Neural cell (in vitro differentiated cells): ENCODE results near the gene SIAH2. TPM values are rescaled to one million over a fixed set of nuclear protein-coding genes. Genes with fewer than 3 reads are reported as not detected.

Experiments used
- H2AFZ ChIP-seq: fragments of 200-600, 300-800 bp; sonication (generic), shearing (Covaris generic); 2 replicates; pipeline ENCODE4 v1.6.0; 2014; ENCODE audit warnings: low read depth, mild to moderate bottlenecking, antibody characterized with exemption, low read length, moderate library complexity
- H3F3A ChIP-seq: fragments of 200-600 bp; shearing (Covaris generic); 2 replicates; pipeline ENCODE4 v1.6.1; 2016; ENCODE audit warnings: mild to moderate bottlenecking, moderate library complexity, mixed read lengths, antibody characterized with exemption, low read length; ENCODE audit not compliant: insufficient read depth, poor library complexity, severe bottlenecking
- H3K27ac ChIP-seq: fragments of 200-600, 300-800 bp; sonication (generic), shearing (Covaris generic); 2 replicates; pipeline ENCODE4 v1.5.1; 2014; ENCODE audit warnings: mild to moderate bottlenecking, low read length, moderate library complexity
- H3K27me3 ChIP-seq: fragments of 300-800, 200-600 bp; sonication (generic), shearing (Covaris generic); 2 replicates; pipeline ENCODE4 v1.6.0; 2014; ENCODE audit warnings: mild to moderate bottlenecking, low read depth, low read length, moderate library complexity; ENCODE audit not compliant: insufficient read depth
- H3K36me3 ChIP-seq: fragments of 300-800, 200-600 bp; sonication (generic), shearing (Covaris generic); 2 replicates; pipeline ENCODE4 v1.5.1; 2014; ENCODE audit warnings: mild to moderate bottlenecking, antibody characterized with exemption, low read length, moderate library complexity; ENCODE audit not compliant: insufficient read depth
- H3K4me2 ChIP-seq: fragments of 300-800, 200-600 bp; sonication (generic), shearing (Covaris generic); 2 replicates; pipeline ENCODE4 v1.6.0; 2014; ENCODE audit warnings: mild to moderate bottlenecking, low read length
- H3K4me3 ChIP-seq: fragments of 300-800, 200-600 bp; sonication (generic), shearing (Covaris generic); 2 replicates; pipeline ENCODE4 v1.5.1; 2014; ENCODE audit warnings: mild to moderate bottlenecking, low read length, moderate library complexity
- H3K79me2 ChIP-seq: fragments of 200-600 bp; shearing (Covaris generic); replicated peaks from 2 replicates; pipeline ENCODE4 v1.6.0; 2014; ENCODE audit warnings: mild to moderate bottlenecking, low read length, moderate library complexity; ENCODE audit not compliant: insufficient read depth
- H3K9ac ChIP-seq: fragments of 300-800, 200-600 bp; sonication (generic), shearing (Covaris generic); 2 replicates; pipeline ENCODE4 v1.6.1; 2016; ENCODE audit warnings: mild to moderate bottlenecking, low read length, mixed read lengths
- H3K9me2 ChIP-seq: fragments of 200-600 bp; shearing (Covaris generic); 2 replicates; pipeline ENCODE4 v1.6.1; 2016; ENCODE audit warnings: mild to moderate bottlenecking, low read length, mixed read lengths; ENCODE audit not compliant: insufficient read depth
- H3K9me3 ChIP-seq: fragments of 200-600, 300-800 bp; sonication (generic), shearing (Covaris generic); 2 replicates; pipeline ENCODE4 v1.6.1; 2016; ENCODE audit warnings: mild to moderate bottlenecking, mixed run types, low read length, moderate library complexity, mixed read lengths
- H4K20me1 ChIP-seq: fragments of 200-600 bp; shearing (Covaris generic); 2 replicates; pipeline ENCODE4 v1.6.1; 2016; ENCODE audit warnings: mild to moderate bottlenecking, mixed run types; ENCODE audit not compliant: insufficient read depth
- EP300 ChIP-seq: fragments of 450-650 bp; conservative IDR thresholded peaks from 2 replicates; pipeline ENCODE4 v1.6.1; 2014; ENCODE audit warnings: antibody characterized with exemption, mild to moderate bottlenecking, moderate library complexity; ENCODE audit not compliant: poor library complexity, severe bottlenecking
- EZH2 ChIP-seq: fragments of 200-600, 300-800 bp; shearing (Covaris generic), sonication (generic); IDR thresholded peaks from 2 replicates; pipeline ENCODE4 v1.6.1; 2014; ENCODE audit warnings: antibody characterized with exemption, low read length, borderline replicate concordance, mild to moderate bottlenecking; ENCODE audit not compliant: insufficient read depth, poor library complexity, severe bottlenecking
- MXI1 ChIP-seq: fragments of 450-650 bp; conservative IDR thresholded peaks from 2 replicates; pipeline ENCODE4 v1.6.1; 2014; ENCODE audit warnings: antibody characterized with exemption, mild to moderate bottlenecking; ENCODE audit not compliant: poor library complexity, severe bottlenecking
- POLR2AphosphoS5 ChIP-seq: IDR thresholded peaks from 2 replicates; pipeline ENCODE4 v1.6.1; 2012
- RAD21 ChIP-seq: fragments of 450-650 bp; conservative IDR thresholded peaks from 2 replicates; pipeline ENCODE4 v1.6.1; 2014; ENCODE audit warnings: antibody characterized with exemption, mild to moderate bottlenecking, moderate library complexity
- SMC3 ChIP-seq: fragments of 450-650 bp; conservative IDR thresholded peaks from 2 replicates; pipeline ENCODE4 v1.6.1; 2014; ENCODE audit warnings: antibody characterized with exemption, mild to moderate bottlenecking, moderate library complexity; ENCODE audit not compliant: poor library complexity
- TAF1 ChIP-seq: IDR thresholded peaks from 2 replicates; pipeline ENCODE4 v1.6.1; 2012; ENCODE audit warnings: low read depth
- polyA plus RNA-seq: library from polyadenylated mRNA; depleted of rRNA; stranded (reverse); fragments of >200 nt; gene quantifications from 2 replicates; pipeline ENCODE4 v1.2.3, GENCODE V29; 2014
- TF ChIP-seq, protein P1 (sequence below): IDR thresholded peaks from 2 replicates; pipeline ENCODE4 v1.6.1; 2012; ENCODE audit warnings: borderline replicate concordance
- TF ChIP-seq, protein P2 (sequence below): fragments of 450-650 bp; IDR thresholded peaks from 2 replicates; pipeline ENCODE4 v1.5.1; 2014; ENCODE audit warnings: antibody characterized with exemption, mild to moderate bottlenecking, moderate library complexity; ENCODE audit not compliant: poor library complexity, severe bottlenecking

SIAH2 gene
- polyA plus RNA-seq, 1 donor from 2014 or later: 21.8 TPM

DNA sequence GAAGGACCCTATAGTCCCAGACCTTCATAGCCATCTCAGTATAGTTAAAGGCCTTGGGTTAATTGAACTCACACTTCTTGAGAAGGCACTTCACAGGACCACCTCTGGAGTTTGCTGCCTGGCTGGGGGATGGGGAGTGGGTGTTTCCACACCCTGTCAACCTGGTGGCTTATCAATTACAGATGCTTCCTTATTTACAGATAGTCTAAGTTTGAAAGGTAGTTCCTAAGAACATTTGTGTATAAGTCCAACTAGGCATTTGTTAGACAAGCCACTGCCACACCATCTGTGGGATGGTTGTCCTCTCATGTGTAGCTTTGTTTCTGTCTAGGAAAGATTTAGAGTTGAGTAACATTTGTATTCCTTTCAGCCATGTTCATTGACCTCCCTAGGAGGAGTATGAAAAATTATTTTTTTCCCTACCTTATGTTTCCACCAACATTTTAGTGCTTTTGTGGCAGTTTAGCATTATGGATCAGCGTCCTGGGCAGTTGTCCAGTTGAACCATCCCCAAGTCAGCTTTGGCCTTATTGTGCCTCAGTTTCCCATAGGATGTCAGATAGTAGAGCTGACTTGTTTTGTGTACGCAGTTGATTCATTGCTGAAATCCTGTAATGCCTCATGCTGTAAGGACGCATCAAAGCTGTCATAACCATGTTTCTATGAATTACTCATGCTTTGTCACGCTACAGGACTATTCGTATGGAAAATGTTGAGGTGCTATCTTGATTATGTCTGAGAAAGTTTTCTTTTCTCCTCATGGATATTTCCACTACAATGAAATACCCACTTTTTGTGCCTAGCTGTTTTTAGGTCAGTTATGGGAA lies 21.2 kb upstream of the SIAH2 start:
- H3K9me2 ChIP-seq: no peaks in the 10 kb centered on the region
- H4K20me1 ChIP-seq: no peaks in the 10 kb centered on the region
- no peak overlapping the region for H3K4me2 ChIP-seq
- H3K27ac ChIP-seq: no peak overlapping the region
- TF ChIP-seq POLR2AphosphoS5: no peak
- TF ChIP-seq EZH2: no peak
- TF ChIP-seq, protein P1, sequence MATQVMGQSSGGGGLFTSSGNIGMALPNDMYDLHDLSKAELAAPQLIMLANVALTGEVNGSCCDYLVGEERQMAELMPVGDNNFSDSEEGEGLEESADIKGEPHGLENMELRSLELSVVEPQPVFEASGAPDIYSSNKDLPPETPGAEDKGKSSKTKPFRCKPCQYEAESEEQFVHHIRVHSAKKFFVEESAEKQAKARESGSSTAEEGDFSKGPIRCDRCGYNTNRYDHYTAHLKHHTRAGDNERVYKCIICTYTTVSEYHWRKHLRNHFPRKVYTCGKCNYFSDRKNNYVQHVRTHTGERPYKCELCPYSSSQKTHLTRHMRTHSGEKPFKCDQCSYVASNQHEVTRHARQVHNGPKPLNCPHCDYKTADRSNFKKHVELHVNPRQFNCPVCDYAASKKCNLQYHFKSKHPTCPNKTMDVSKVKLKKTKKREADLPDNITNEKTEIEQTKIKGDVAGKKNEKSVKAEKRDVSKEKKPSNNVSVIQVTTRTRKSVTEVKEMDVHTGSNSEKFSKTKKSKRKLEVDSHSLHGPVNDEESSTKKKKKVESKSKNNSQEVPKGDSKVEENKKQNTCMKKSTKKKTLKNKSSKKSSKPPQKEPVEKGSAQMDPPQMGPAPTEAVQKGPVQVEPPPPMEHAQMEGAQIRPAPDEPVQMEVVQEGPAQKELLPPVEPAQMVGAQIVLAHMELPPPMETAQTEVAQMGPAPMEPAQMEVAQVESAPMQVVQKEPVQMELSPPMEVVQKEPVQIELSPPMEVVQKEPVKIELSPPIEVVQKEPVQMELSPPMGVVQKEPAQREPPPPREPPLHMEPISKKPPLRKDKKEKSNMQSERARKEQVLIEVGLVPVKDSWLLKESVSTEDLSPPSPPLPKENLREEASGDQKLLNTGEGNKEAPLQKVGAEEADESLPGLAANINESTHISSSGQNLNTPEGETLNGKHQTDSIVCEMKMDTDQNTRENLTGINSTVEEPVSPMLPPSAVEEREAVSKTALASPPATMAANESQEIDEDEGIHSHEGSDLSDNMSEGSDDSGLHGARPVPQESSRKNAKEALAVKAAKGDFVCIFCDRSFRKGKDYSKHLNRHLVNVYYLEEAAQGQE: no peak
- TF ChIP-seq, protein P2, sequence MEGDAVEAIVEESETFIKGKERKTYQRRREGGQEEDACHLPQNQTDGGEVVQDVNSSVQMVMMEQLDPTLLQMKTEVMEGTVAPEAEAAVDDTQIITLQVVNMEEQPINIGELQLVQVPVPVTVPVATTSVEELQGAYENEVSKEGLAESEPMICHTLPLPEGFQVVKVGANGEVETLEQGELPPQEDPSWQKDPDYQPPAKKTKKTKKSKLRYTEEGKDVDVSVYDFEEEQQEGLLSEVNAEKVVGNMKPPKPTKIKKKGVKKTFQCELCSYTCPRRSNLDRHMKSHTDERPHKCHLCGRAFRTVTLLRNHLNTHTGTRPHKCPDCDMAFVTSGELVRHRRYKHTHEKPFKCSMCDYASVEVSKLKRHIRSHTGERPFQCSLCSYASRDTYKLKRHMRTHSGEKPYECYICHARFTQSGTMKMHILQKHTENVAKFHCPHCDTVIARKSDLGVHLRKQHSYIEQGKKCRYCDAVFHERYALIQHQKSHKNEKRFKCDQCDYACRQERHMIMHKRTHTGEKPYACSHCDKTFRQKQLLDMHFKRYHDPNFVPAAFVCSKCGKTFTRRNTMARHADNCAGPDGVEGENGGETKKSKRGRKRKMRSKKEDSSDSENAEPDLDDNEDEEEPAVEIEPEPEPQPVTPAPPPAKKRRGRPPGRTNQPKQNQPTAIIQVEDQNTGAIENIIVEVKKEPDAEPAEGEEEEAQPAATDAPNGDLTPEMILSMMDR: no peak
- no peak for TF ChIP-seq RAD21
- no peak for TF ChIP-seq TAF1
- no peak for TF ChIP-seq MXI1
- TF ChIP-seq SMC3: no peak
- TF ChIP-seq EP300: no peak
- no peak overlapping the region for H2AFZ ChIP-seq
- H3K27me3 ChIP-seq: no peaks in the 10 kb centered on the region
- no peaks in the 10 kb centered on the region for H3K9me3 ChIP-seq
- H3K9ac ChIP-seq: no peak overlapping the region
- H3F3A ChIP-seq: no peaks in the 10 kb centered on the region
- no peak overlapping the region for H3K4me3 ChIP-seq
- H3K79me2 ChIP-seq: no peaks in the 10 kb centered on the region
- no peaks in the 10 kb centered on the region for H3K36me3 ChIP-seq

DNA sequence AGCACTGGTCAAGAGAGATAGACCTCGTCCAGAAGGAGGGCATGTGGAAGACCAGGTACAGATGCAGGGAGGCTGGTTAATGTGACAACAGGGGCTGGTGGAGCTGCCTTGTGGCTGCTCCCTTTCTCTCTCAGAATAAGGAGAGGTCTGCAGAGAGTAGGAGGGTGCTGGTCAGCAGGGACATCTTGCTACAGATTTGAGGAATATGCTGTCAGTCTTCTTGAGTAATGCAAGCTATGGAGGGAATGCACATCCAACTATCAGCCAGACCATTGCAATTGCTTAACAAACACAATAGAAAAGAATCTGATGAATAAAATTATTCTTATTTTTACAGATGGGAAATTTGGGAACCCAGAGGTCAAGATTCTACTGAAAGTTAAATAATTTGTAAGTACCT lies 20.3 kb upstream of the SIAH2 start:
- Histone ChIP-seq H3F3A (no peaks in the 10 kb centered on the region), H3K4me3 (no peak overlapping the region), H3K4me2 (no peak overlapping the region), H2AFZ (no peak overlapping the region), H3K27me3 (no peaks in the 10 kb centered on the region), H3K36me3 (no peaks in the 10 kb centered on the region), H4K20me1 (no peaks in the 10 kb centered on the region), H3K9me3 (no peaks in the 10 kb centered on the region), H3K27ac (no peak overlapping the region), H3K79me2 (no peaks in the 10 kb centered on the region), H3K9ac (no peak overlapping the region), H3K9me2 (no peaks in the 10 kb centered on the region)
- TF ChIP-seq MXI1 (no peak), RAD21 (no peak), TAF1 (no peak), POLR2AphosphoS5 (no peak), SMC3 (no peak), EP300 (no peak), EZH2 (no peak)
- TF ChIP-seq, protein P2: no peak
- TF ChIP-seq, protein P1: no peak
